GM21737 (cell line): ENCODE results near the gene WDPCP.
"Not testable (repeated sequence)": the region's sequence is repeated elsewhere in the genome, so short reads cannot be mapped to it uniquely, and the experiment has no call there.

Source experiments
- ATAC-seq: cut with Tn5 transposase; IDR thresholded peaks from one replicate; pipeline ENCODE4 v1.9.1; 2021; ENCODE audit warnings: mild to moderate bottlenecking, moderate library complexity; ENCODE audit not compliant: unreplicated experiment

WDPCP gene

DNA sequence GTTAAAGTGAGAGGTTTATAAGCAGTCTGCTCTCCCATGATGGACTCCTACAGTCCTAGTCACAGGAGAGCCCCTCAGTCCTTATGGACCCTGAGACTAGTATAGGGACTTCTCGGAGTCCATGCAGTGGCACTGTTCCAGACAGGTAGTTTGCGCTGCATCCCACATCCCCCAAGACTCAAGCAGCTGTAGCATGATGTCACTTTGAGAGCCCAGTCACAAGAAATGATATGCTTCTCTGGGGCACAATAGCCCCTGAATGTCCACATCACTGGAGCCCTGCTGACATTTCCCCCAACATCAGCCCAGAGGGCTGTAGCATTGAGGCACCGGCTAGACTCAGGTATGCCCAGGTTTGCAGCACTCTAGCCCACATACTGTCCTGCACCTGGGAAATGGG, 317.6 kb downstream of the WDPCP start:
- ATAC-seq = no peak

DNA sequence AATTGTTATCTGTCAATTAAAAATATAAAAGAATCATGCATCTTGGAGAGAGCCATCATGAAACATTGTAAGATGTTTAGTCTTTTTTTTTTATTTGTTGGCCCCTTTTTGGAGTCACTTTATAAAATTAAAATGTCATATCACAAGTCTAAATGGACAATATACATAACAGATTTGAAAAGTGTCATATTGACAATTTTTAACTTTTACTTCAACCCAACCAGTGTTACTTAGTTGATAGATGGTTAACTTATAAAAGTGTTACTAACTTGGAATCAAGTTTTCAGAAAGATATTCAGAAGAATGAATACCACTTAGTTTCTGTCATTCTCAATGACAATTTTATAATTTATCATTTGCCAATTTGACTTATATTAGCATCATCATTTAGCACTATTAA, 319.3 kb downstream of the WDPCP start:
- ATAC-seq = no peak

DNA sequence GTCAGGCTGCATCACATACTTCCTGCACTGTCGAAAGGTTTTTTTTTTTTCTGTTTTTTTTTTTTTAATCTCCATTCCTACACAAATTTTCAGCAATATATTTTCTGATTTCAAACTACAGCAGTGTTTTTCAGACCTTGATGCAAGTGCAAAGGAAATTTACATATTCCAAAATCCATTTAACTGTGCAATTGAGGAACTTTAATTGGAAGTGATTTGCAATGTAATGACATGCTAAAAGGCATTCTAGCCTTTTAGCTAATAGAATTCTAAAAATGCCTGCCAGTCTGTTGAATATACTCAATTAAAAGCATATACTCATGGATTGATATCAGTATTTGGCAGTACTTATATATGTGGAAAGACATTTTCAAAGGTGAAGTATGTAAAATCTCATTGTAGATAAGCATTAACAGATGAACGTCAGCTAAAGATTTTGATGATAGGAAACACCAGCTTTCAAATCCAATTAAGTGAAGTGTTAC, 327.1 kb downstream of the WDPCP start:
- no peak for ATAC-seq

DNA sequence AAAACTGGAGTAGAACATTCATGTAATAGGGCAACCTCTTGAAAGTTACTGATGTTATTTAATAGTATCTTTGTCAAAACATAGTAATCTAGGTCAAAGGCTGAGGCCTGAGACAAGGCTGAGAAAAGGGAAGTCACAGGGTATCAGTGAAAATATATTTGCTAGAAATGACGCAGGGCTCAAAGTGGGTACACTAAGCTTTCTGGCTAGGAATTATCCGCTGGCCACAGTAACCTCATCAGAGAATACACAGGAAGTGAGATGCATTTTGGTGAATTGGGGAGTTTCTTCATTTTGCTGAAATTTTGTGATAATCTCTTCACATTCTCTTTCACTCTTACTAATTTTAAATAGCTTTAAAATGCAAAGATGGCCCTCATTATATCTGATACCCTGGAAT, 330.8 kb downstream of the WDPCP start:
- ATAC-seq = no peak

DNA sequence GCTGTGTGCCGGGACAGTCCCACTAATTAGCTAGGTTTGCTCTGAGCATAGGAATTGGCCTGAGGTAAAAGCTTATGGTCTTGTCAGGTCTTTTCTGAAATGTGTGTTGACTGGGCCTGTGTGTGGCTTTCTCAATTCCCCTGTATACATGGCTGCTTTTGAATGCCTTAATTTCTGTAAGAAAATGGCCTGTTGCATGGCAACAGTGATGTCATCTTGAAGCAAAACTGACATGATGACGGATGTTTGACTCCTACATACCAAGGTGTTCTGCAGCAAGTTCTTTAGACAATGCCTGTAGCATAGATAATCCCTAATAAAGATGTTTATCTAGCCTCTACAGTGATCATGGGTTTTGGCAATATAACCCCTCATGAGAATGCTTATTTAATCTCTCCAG, 339.1 kb downstream of the WDPCP start:
- no peak for ATAC-seq

DNA sequence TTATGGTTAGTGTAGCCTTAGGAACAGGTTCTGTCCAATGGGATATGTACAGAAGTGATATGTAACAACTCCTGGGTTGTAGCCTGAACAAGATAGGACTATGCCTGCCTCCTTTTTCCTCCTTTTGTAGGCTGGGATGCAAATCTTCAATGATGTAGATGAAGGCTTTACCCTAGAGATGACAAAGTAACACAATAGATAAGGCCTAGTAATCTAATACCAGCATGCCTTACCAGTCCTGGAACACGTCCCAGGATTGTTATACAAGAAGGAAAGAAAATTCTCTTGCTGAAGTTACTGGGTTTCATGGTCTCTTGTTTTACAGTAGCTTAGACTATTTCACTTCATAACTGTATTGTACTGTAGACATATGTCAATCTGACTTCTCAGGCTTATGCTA, 345.5 kb downstream of the WDPCP start:
- ATAC-seq = no peak

DNA sequence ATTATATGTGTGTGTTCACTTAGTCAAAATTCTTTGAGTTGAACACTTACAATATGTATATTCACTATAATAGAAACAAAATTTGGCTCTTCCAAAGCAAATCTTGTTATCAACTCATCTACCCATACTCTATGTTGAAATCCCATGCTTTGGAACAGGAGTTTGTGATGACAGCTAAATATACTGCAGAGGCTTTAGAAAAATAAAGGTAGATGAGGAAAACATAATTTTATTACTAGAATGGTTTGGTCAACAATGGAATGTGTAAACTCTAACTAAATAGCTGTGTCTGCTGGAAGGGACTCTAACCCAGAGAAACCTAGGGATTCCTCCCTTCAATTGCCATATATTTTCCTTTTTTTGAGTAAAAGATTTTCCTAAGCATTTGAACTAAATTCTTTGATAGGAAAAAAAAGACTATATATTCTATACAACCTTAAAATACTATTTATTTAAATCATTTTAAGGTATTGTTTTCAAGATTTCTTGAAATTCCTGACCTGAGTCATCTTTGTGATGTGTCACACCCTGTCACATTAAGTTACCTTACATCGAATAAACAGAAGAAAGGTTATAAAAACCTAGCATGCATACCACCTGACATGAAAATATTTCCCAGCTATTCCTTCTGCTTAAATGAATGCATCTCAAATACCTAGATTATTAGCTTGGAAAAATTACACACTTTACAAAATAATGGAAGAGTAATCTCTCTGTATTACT, 362.2 kb downstream of the WDPCP start:
- ATAC-seq = no peak

DNA sequence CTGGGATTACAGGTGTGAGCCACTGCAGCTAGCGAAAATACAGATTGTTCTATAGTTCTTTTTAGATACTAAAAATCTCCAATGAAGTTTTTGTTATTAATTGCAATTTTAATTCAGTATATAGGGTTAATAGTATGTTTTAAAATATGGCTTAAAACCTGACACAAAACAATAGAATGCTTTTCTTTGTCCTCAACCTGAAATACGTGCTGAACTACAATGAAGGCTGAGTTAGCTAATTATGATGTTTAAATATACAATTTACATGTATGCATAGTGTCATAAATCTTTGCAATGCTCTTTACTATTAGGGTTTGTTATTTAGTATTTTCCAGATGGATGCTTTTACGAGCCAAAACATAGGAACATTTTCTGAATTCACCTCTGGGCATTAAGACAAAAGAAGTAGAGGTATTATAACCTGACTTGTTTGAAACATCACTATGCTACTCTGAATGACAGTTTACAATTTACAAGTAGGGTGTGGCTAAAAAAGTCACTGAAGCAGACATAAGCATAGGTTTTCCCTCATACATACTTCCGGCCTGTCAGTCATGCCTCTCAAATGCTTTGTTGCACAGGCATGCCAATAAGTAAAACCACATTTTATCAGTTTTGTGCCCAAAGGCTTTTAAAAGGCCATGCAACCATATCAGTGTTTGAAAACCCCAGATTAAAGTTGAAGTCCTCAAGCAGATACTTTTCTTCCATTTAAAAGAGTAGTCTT, 369.3 kb downstream of the WDPCP start:
- ATAC-seq = no peak

DNA sequence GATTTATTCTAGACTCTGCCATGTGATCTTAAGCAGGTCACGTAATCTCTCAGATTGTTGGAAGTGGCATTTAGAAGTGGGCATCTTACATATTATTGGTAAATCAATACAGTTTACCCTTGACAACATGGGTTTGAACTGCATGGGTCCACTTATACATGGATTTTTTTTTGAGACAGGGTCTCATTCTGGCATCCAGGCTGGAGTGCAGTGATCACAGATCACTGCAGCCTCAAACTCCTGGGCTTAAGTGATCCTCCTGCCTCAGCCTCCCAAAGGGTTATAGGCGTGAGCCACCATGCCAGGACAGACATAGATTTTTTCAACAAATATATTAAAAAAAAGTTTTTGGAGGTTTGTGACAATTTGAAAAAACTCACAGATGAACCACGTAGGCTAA, 393.0 kb downstream of the WDPCP start:
- no peak for ATAC-seq

DNA sequence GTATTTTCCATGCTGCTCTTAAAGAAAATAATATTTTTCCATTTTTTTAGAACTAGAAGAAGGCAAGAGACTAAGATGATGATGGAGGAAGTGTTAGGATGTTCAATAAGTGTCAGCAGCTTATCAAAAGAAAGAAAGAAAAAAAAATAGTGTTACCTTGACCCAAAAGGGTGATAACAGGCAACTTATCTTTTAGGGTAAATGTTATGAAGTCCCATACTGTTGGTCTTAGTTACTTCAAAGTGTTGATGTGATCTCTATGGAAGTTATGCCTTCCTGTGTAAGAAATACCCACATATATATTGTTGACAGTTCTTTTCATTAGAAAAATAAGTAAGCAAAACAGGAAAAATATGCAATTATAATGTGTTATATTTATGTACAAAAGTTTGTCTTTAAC, 394.1 kb downstream of the WDPCP start:
- ATAC-seq = no peak

DNA sequence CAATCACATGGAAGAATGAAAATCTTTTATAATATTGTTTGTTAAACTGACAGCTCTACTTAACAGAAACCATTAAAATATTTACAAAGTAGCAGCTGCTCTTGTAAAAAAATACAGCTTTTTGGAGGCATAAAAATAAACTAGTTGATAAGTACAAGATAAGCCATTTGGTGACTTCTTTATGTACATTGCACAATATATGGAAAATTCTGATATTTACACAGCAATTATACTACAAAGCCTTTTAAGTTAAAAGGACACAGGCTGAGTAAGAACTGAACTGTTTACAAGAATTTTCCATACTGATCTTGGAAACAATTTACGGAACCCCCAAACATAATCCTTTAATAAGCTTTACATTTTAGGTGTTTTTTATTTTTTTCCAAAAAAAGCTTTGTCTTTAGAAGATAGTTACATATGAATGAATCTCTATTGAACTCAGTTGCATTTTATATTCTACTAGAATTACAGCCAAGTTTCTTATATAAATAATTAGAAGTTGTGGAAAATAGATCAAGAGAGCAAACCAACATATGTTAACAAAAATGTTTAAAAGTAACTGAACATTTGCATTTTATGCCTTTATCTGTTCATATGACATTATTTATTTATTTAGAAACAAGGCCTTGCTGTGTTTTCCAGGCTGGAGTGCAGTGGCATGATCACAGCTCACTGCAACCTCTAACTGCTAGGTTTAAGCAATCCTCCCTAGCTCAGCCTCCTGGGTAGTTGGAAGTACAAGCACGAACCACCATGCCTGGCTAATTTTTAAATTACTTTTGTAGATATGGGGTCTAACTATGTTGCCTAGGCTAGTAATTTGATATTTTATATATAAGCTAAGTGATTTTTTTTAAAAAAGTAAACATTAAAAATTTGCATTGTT, 395.1 kb downstream of the WDPCP start:
- no peak for ATAC-seq

DNA sequence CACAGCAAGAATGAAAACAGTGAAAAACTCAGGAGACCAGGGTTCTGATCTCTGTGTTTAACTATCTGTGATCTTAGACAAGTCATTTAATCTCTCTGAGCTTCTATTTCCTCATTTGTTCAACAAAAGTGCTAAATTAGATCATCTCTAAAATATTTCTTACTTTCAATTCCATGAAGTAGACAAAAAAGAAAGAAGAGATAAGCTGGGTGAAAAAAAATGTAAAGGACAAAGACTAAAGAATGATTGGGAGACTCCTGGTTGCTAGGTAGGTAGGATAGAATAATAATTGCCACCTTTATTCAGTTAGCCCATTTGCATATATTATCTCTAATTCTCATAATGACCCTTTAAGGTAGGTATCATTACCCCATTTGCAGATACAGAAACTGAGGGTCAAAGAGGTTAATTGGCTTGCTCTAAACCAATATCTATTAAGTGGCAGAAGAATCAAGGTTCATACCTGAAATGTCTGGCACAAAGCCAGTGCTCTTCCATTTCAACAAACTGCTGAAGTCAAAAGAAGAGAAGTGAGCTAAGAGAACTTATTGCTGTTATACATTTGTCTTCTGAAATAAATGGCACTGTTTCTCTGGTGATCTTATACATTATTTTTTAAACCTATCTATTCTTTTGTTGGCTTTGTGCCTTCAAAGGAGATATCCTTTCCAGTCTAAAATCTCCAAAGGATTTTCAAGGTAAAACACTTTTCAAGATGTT, 395.9 kb downstream of the WDPCP start:
- no peak for ATAC-seq

DNA sequence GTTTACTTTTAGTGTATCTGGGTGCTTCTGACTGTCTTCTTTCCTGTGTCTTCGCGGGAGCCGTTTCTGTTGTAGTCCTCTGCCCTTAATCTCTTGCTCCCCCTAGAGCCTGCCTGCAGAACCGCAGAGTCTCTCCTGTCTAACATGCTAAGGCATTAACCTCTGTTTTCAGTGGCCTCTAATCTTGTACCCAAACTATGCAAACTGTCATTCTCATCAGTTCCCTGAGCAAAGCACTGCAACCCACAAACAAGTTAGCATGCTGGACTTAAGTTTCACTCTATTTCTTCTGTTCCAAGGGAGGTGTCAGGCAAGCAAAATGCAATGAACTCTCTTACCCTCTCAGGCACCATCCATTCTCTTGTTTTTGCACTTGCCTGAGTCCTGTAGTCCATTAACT, 399.3 kb downstream of the WDPCP start:
- no peak for ATAC-seq

DNA sequence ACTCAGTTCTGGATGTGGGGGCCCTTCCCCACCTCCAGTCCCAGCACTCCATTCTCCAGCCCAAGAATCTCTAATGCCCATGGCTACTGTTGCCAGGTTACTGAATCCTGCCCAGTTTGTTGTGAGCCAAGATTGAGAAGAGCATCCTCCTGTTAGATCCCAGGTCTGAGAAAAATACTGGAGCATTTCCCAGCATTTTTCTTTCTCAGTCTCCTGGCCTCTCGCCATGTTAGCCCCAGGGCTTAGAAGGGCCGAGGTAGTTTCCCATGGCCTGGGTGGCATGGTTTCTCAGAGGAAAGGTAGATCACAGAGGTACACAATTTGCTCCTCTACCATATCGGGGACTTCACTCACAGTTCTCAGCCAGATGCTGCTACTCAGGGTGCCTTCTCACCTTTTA, 401.9 kb downstream of the WDPCP start:
- ATAC-seq = no peak

DNA sequence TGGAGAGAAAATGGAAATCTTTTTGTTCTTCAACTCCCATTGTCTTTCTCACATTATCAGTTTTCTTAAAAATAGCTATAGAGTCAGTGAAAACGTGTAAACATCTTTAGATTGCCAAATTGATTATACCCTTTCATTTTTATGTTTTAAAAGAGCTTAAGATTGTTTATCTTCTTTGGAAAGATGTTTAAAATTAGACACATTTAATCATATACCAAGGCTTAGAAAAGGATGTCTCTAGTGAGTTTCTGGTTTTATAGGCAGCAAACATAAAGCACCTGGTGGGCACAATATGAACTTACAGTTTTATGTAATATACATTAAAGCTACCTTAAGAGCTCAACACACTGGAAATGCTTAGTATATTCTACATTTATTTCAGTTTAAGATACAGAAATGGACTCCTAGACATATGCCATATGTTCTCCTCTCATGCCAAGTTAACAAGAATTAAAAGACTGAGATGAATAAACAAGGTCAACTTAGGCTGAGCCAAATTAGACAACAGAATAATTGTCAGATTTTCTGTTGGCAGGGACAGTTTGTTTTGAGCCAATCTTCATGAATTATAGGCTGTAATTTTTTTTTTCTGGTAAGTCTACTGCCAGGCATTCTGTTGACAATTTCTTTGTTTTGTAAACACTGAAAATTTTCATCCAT, 425.0 kb downstream of the WDPCP start:
- ATAC-seq = no peak

DNA sequence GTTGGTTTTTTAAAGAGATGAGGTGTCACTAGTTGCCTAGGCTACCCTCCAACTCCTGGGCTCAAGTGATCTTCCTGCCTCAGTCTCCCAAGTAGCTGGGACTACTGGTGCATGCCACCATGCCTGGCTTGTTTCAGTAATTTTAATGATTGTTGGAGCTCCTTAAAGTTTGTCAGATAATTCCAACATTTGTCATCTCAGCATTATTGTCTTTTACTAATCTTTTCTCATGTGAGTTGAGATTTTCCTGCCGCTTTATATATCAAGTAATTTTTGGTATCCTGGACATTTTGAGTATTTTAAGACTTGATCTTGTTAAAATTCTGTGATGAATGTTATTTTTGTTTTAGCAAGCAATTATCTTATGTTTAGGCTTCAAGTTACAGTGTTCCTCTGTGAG, 429.0 kb downstream of the WDPCP start:
- no peak for ATAC-seq

DNA sequence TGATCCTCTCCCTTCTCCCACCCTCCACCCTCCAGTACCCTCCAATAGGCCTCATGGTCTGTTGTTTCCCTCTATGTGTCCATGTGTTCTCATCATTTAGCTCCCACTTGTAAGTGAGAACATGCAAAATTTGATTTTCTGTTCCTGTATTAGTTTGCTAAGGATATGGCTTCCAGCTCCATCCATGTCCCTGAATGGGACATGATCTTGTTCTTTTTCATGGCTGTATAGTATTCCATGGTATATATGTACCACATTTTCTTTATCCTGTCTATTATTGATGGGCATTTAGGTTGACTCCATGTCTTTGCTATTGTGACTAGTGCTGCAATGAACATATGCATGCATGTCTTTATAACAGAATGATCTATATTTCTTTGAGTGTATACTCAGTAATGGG, 451.6 kb downstream of the WDPCP start:
- not testable (repeated sequence) for ATAC-seq

DNA sequence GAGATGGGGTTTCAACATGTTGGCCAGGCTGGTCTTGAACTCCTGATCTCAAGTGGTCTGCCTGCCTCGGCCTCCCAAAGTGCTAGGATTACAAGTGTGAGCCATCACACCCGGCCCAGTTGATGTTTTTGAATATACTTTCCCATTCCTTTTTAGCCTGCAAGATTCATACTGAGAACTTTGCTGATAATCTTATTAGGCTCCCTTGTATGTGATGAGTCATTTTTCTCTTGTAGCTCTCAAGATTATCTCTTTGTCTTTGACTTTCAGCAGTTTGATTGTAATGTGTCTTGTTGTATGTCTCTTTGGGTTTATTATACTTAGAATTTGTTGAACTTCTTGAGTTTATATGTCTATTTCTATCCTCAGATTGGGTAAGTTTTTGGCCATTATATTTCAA, 456.3 kb downstream of the WDPCP start:
- no peak for ATAC-seq

DNA sequence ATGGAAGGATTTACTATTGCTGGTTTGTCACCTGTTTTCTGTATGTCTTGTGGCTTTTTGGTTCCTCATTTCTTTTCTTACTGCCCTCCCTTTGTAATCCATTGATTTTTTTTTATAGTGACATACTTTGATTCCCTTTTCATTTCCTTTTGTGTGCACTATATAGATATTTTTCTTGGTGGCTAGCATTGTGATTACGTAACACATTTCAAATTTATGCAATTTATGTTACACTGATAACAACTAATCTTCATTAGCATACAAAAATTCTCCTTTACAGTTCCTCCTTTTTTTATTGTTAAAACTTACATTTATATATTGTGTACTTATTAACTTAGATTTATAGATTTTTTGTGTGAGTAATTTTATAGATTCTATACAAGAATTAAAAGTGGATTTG, 457.1 kb downstream of the WDPCP start:
- no peak for ATAC-seq

DNA sequence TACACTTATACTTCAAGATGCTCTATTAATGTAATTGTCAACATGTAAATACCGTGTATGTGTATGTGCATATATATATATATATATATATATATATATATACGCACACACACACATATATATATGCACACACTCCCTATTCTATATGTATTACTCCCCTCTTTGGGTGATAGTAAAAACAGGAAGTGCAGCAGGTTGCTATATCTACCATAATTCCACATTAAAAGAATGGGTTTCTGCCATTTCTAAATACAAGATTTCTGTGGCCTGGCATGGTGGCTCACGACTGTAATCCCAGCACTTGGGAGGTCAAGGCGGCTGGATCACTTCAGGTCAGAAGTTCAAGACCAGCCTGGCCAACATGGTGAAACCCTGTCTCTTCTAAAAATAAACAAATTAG, 460.7 kb downstream of the WDPCP start:
- ATAC-seq = no peak
